SU-DHL-6 (cell line): Measurements from ENCODE around the gene RPL26.

Experiments used
- EZH2phosphoT487 ChIP-seq: fragments of 200-600 bp; sonication (generic), shearing (Covaris generic); conservative IDR thresholded peaks from 2 replicates; pipeline ENCODE4 v1.6.1; 2018; ENCODE audit warnings: mild to moderate bottlenecking, antibody characterized with exemption, low read length, moderate library complexity, mixed read lengths
- TF ChIP-seq, protein P1 (sequence below): fragments of 200-600 bp; sonication (generic); IDR thresholded peaks from one replicate; pipeline ENCODE4 v1.5.1; 2017; ENCODE audit warnings: antibody characterized with exemption, mild to moderate bottlenecking, low read length, moderate library complexity; ENCODE audit not compliant: insufficient read depth, poor library complexity, severe bottlenecking

DNA sequence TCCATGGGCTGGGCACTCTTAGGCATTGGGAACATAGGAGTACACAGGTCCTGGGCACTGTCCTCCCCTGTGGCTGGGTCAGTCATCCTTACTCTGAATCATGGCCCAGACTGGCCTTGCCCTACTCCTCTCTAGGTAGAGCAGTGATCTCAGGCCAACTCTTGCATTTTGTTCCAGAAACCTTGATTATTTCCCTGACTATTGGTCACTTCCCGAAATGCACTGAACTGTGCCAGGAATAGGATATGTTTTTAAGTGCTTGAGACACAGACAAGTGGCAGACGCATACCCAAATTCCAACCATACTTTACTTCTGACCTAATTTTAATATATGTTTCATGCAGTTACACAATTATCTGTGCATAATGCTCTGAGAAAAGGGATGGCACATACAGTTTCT lies 16.8 kb downstream of the RPL26 start:
- TF ChIP-seq, protein P1, sequence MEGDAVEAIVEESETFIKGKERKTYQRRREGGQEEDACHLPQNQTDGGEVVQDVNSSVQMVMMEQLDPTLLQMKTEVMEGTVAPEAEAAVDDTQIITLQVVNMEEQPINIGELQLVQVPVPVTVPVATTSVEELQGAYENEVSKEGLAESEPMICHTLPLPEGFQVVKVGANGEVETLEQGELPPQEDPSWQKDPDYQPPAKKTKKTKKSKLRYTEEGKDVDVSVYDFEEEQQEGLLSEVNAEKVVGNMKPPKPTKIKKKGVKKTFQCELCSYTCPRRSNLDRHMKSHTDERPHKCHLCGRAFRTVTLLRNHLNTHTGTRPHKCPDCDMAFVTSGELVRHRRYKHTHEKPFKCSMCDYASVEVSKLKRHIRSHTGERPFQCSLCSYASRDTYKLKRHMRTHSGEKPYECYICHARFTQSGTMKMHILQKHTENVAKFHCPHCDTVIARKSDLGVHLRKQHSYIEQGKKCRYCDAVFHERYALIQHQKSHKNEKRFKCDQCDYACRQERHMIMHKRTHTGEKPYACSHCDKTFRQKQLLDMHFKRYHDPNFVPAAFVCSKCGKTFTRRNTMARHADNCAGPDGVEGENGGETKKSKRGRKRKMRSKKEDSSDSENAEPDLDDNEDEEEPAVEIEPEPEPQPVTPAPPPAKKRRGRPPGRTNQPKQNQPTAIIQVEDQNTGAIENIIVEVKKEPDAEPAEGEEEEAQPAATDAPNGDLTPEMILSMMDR, result no peak
- TF ChIP-seq EZH2phosphoT487, result no peak
